Measurements from ENCODE around the gene TAMM41.
A peak's percentile ranks its signal among the peaks of the same experiment; 100 is the strongest.
"Not testable (repeated sequence)": the region's sequence is repeated elsewhere in the genome, so short reads cannot be mapped to it uniquely, and the experiment has no call there.

Gene TAMM41, protein sequence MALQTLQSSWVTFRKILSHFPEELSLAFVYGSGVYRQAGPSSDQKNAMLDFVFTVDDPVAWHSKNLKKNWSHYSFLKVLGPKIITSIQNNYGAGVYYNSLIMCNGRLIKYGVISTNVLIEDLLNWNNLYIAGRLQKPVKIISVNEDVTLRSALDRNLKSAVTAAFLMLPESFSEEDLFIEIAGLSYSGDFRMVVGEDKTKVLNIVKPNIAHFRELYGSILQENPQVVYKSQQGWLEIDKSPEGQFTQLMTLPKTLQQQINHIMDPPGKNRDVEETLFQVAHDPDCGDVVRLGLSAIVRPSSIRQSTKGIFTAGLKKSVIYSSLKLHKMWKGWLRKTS

DNA sequence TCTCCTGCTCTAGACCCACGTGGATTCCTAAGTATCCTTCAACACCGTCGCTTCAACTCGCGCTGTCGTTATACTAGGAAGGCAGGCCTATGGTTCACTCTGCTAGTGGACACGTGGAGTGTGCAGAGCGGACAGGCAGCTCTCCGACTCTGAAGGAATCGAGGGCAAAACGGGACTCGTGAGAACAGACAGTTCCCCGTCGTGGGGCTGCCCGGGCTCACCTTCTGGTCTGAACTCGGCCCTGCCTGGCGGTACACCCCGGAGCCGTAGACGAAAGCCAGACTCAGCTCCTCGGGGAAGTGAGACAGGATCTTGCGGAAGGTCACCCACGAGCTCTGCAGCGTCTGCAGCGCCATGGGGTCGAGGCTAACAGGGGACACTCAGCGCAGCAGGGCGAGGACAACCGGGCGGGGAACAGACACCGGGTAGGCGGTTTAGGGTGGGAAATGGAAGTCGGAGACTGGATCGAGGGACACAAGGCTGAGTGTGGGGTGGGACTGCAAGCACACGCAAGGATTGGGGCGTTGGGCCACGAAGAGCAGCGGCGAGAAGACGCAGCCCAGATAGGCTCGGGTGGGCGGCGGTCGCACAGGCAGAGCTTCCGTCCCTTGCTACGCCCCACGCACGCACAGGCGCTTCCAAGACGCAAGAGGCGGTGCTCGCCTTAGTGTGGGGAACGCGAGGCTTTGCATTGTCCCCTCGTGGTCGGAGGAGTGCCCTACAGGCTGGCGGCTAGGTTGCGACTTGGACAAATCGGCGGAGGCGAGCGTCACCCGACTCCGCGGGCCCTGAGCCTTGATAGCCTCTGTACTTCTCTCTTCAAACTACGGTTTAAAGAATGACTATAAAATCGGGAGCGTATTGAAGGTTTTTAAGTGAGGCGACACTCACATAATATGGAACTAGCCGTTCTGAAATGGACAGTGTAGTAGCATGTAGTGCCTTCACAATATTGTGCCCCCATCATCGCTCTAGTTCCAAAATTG is at the start of gene TAMM41:
TAMM41 (minus strand) TSS at position 605 of the 986 bp plus-strand sequence; CDS start at position 356, 249 bp downstream.
- DNase-seq = peak; percentile 74

DNA sequence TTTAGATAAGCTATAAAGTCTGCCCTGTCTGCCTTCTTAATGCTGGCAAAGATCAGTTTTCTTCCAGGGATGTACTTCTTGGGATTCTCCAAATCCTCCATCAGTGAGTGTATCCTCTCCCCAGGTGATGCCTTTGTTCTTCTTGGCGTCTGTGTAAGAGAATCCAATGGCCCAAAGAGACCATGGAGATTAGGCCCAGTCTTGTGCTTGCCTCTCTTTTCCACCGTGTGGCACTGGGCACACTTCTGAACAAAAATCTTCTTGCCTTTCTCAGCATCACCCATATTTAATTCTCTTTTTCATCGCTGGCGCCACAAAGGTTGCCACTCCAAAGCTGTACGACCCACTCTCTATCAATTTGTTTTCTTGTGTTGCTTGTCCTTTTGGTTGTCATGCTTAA is 32.2 kb upstream of the TAMM41 start:
- no peak for DNase-seq

DNA sequence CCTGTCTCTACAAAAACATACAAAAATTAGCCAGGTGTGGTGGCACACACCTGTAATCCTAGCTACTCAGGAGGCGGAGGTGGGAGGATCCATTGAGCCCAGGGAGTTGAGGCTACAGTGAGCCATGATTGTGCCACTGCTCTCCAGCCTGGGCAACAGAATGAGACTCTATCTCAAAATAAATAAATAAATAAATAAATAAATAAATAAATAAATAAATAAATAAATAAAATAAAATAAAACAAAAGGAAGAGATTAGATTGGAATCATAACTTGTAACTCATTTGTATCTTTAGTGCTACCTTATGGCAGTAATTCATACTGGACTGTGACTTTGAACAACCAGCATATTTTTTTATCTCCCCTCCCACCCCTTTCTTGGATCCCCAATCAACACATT is 28.0 kb upstream of the TAMM41 start:
- not testable (repeated sequence) for DNase-seq

DNA sequence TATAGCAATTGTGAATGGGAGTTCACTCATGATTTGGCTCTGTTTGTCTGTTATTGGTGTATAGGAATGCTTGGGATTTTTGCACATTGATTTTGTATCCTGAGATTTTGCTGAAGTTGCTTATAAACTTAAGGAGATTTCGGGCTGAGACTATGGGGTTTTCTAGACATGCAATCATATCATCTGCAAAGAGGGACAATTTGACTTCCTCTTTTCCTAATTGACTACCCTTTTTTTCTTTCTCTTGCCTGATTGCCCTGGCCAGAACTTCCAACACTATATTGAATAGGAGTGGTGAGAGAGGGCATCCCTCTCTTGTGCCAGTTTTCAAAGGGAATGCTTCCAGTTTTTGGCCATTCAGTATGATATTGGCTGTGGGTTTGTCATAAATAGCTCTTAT is 17.1 kb upstream of the TAMM41 start:
- DNase-seq = not testable (repeated sequence)

DNA sequence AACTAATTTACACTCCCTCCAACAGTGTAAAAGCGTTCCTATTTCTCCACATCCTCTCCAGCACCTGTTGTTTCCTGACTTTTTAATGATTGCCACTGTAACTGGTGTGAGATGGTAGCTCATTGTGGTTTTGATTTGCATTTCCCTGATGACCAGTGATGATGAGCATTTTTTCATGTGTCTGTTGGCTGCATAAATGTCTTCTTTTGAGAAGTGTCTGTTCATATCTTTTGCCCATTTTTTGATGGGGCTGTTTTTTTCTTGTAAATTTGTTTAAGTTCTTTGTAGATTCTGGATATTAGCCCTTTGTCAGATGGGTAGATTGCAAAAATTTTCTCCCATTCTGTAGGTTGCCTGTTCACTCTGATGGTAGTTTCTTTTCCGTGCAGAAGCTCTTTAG is 15.9 kb upstream of the TAMM41 start:
- not testable (repeated sequence) for DNase-seq

DNA sequence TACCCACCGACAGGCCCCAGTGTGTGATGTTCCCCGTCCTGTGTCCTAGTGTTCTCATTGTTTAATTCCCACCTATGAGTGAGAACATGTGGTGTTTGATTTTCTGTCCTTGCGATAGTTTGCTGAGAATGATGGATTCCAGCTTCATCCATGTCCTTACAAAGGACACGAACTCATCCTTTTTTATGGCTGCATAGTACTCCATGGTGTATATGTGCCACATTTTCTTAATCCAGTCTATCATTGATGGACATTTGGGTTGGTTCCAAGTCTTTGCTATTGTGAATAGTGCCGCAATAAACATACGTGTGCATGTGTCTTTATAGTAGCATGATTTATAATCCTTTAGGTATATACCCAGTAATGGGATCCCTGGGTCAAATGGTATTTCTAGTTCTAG is 15.5 kb upstream of the TAMM41 start:
- DNase-seq = not testable (repeated sequence)

DNA sequence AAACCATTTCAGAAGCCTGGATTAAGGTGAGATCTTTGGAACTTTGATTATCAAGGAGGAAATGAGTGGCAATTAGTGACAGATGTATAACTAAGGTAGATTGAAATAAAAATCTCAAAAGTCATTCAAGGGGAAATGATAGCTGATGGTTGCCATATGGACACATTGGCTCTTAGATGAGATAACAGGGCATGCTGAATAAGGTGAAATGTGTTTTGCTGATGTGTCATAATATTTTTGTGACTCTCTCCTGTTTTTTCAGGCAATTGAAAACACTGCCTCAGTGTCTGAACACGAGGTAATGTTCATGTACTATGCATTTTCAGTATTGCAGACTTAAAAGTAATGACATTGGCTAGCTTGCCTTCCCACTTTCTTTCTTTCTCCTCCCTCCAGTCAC is 13.5 kb upstream of the TAMM41 start:
- DNase-seq = not testable (repeated sequence)

DNA sequence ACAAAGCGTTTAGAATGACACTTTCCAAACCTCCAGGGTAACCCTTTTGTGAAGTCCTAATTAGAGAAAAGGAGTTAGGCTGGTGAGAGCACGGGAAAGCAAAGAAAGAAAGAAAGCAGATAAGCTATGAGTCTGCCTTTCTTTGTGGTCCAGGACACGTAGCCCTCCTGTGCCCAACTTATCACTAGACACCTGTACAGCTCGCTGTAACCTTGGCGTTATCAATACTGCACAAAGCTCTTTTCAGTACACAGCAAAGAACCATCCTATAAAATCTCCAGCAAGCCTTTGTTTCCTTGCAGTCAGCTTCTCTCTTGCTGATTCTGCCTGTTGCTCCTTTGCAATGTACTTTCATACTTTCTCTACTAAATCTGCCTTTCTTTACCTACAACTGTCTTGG is 6.8 kb upstream of the TAMM41 start:
- DNase-seq = no peak

DNA sequence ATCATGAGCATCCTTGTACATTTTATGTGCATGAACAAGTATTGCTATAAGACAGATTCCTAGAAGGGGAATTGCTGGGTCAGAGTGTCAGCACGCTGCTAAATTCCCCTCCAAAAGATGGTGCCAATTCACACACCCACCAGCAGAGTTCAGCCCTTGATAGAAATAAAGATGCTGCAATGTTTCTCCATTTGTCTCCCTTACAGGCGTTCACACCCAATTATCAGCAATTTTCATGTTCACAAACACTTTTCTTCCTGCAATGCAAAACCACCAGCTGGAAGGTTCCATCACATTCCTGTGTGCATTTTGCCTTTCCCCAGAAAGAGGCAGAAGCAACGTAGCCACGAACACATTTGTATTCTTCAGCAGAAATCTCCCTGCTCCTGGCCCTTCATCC is 3.3 kb upstream of the TAMM41 start:
- no peak for DNase-seq

DNA sequence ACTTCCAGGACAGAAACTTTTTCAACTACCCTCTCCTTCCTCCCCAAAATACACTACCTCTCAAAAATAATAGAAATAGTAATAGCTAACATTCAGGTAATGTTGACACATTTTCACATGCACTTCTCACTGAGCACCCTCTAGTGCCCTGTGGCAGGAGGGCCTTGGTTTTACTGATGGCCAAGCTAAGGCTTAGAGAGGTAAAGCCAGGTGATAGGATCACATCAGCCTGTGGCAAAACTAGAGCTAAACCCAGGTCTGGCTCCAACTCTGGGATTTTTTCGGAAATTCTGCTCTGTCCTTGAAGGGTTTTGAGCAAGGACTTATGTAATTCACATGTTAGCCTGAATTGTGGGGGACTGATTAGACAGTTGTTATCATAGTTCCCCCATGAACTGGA is 922 bp upstream of the TAMM41 start:
- no peak for DNase-seq

DNA sequence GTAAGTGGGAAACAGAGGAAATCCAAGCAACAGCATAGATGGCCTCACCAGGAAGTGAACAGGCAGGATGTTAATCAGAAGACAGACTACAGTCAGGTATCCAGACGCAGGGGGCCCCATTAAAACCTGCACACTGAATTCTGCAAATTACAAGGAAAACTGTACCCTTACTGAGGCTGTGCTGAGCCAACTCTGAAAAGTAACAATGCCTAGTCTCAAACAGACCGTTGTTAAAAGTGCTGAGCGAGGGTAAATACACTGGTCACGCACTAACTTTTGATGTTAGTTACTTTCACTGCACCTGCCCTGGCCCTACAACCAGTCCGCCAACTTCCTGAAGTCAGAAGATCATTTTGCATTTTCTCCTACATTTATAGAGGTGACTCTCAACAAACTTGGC is 1.0 kb downstream of the TAMM41 start:
- DNase-seq = no peak

DNA sequence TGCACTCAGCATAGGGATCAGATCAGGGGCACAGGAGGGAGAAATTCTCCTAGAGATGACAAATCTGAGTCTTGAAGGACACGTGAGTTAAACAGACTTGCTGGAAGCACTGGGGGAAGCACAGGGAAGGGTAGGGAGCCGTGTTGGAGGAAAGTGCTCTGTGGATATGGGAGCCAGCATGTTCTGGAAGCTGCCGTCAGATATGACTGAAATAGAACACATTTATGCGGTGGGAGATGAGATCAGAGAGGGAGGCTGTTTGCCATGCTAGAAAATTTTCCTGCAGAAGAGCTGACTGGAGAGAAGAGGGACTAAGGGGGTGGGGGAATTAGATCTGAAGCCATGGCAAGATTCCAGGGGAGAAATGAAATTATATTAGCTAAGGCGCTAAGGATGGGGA is 1.8 kb downstream of the TAMM41 start:
- no peak for DNase-seq

DNA sequence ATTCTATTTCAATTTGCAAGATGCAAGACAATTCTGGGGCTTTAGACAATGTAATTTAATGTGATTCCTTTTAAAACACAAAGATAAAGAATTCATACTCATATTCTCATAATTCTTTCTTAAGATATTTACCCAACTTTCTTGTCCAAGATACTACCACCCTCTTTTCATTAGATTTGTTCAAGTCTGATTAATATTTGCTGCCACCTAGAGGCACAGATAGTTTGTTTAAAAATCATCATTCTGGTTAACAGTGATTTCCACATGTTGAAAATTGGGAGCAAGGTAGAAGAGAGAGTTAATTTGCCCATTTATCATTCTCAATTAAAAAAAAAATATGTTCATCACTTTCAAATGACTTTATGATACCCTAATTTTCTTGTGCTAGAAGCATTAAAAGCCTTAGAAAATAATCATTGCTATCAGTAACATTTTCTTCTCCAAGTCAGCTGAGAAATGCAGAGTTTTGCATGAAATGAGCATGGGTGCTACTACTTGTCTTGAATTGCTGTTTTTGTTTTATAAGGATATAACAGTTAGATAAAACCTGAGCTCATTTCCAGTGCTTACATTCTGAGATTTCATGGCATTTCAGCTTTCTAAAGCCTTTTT is 11.6 kb downstream of the TAMM41 start:
- peak; percentile 22 for DNase-seq

DNA sequence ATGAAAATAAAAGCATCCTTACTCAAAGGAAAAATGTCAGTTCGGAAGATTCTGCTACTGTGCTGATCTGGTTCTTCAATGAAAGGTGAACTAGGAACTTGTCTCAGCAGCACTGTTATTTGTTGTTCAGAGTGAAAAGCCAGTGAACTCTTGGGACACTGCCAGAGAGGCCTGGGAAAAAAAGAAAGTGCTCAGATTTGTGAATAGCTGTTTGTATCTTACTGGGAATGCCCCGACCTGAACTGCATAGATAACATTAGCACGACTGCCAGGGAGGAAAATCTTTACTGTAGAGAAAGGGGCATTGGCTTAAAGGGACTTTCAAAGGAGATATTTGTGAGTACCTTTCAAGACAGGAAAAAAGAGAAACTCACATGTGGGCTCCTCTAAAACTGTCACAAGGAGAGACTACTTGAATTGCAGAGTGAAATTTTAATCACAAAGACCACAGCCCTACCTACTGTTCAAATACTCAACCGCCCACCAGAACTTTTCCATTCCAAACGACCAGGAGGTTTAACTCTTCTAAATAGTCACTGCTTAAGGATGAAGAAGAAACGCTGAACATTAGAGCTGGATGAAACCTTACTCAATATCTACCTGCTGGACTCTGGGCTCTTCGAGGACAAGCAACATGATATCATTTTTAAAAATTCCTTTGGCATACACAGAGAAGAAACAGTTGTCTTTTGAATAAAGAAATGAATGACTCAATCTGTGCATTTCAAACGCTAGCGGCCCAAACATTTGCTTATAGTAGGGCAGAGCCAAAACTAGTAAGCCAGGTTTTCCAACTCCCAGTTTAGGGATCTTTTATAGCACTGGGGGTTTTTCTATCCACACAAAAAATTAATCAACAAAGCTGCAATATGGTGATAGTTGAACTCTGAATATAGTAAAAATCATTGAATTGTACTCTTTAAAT is 13.4 kb downstream of the TAMM41 start:
- DNase-seq = no peak

DNA sequence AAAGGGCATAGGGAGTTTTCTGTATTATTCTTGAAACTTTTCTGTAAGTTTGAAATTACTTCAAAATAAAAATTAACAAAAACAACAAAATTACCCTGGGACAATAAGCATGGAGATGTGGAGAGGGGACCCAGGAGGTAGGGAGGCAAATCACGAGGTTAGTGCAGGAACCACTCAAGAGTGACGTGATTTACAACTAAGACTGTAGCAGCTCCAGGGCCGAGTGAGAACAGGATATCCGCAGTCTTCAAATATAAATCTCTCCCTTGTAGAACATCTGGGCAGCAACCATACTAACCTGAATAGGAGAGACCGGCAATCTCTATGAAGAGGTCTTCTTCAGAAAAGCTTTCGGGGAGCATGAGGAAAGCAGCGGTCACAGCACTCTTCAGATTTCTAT is 17.3 kb downstream of the TAMM41 start:
- DNase-seq = no peak

DNA sequence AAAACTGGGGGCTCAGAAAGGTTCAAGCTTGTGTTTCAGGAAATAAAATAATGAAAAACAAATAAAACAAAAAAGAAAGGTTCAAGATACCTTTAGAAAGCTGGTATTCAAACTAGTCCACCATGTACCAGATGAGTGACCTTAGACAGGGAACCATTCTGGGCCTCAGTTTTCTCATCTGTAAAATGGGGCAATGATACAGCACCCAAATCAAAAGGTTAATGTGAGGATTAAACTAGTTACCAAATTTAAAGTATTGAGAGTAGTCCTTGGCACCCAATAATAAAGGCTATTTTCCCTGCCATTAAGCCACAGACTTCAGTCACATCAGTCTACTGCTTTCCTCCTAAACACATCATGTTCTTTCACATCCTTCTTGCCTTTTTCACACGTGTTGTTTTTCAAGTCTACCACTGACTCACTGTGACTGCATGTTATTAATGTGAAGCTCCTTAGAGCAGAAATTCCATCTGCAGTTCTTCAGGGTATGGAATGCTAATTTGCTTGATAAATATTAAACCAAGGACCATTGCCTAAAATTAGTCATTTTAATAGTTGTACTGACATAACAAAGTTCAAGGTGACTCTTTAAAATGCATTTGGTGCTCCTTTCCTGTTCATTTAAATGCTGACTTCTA is 19.9 kb downstream of the TAMM41 start:
- no peak for DNase-seq

DNA sequence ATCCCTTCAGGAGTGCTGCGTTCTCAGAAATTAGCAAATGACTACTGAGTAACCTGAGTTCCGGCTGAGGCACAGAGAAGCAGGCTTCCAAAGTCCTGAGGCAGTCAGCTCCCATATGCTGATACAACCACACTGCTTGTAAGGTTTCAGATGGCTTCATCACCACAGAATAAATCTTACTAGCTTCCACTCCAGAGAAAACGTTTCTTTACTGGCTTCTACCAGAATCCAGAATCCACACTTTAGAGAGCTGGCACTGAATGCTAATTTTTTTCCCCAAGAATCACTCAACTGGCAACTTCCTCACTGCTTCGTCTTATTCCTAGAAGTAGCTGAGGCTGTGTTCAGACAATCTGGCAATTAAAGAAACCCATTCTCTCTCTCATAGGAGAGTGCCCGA is 21.4 kb downstream of the TAMM41 start:
- no peak for DNase-seq

DNA sequence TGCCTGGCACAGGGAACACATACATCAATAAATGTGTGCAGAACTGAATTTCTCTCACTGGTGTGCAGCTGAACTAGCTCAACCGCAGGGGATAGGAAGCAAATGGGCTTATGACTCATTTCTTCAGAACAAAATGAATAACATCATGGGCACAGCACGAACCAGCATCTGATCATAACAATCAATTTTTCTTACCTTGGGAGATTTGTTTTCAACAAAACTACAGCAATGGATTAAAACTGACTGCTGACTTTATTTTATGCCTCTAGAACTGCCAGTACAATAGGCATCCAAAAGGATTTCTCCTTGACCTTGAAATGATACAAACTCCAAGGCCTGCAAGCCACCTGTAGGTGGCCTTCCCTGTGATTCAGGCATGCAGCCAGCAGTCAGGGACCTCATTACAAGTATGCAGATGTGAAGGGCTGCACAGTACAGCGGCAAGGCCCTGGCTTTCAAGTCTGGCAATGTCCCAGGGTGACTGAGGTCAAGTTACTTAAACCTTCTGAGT is 26.1 kb downstream of the TAMM41 start:
- no peak for DNase-seq

DNA sequence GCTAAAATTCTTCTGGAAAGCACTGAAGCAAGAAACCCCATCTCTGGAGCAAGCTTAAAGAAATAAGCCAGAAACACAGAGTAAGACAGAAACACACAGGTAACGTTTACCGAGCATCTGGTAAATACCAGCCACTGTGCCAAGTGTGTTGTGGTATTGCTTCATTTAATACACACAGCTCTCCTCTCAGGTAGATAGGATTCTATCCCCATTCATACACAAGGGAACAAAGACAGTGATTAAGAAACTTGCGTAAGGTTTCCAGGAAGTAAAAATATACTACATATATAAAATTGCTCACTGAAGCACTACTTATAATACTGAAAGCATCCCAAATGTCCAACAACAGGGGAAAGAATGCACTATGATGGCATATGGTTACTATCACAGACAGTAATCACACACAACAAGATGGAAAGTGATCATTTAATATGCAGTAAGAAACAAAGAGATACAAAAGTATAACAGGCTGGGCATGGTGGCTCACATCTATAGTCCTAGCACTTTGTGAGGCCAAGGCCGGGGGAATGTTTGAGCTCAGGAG is 27.5 kb downstream of the TAMM41 start:
- DNase-seq = no peak

DNA sequence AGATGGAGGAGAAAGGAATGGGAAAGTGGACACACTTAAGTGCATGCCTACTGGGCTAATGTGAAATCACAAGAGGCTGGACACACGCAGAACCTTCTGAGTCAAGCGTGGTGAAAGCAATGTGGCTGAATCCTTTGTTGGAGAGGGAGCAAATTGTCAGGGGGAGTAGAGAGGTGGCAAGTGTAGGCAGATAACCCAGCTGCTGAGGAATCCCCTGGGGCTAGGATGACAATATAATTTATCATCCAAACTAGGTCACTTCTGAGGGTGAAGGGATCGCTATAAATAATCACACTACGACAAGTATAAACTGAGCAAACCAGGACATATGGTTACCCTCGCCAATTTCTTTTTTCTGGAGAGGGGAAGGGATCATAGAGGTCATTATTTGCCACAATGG is 28.7 kb downstream of the TAMM41 start:
- no peak for DNase-seq

DNA sequence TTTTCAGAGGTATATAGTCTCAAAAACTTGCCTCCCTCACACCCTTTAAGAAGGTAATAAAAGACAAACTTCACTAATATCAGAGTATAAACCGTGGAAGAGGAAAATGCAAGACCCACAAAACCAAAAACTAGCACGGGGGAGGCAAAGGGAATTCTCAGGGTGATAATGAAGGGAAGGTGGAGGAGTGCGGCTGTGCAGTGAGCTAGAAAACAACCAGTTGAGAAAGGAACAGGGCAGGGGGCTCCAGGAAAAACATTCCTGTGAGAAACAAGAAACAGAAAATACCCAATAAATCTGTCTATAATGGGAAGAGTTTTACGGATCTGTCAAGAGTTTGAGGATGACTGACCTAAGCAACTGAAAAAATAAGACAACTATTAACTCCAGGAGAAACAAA is 31.6 kb downstream of the TAMM41 start:
- no peak for DNase-seq

All from NCI-H2029 treated with DMSO at 0.1 percent for 48 hours (cell line).